ENCODE measurements around the gene FAM151A. TPM values are rescaled to one million over a fixed set of nuclear protein-coding genes. Genes with fewer than 3 reads are reported as not detected.
A peak's percentile ranks its signal among the peaks of the same experiment; 100 is the strongest.

Gene FAM151A
- total RNA-seq, 1 experiment from 2014 or later = not detected

GRCh38 chr1:54601730-54602129 is 21.6 kb downstream of the FAM151A start:
- DNase-seq = no peak
- H3K9me3 ChIP-seq (replicated peaks) = no peaks in the 10 kb centered on the region
- no peak overlapping the region for H3K4me3 ChIP-seq
- peaks cover 4% of the 10 kb centered on the region; the same call in 1 of the 2 replicates for H3K4me1 ChIP-seq
- H3K36me3 ChIP-seq = no peaks in the 10 kb centered on the region
- H3K27ac ChIP-seq = no peak overlapping the region
- H3K27me3 ChIP-seq = no peaks in the 10 kb centered on the region

GRCh38 chr1:54600947-54601721 is 22.2 kb downstream of the FAM151A start:
- no peak for DNase-seq
- no peaks in the 10 kb centered on the region for H3K36me3 ChIP-seq
- no peak overlapping the region for H3K4me3 ChIP-seq
- no peaks in the 10 kb centered on the region for H3K9me3 ChIP-seq (replicated peaks)
- peaks cover 4% of the 10 kb centered on the region; the same call in 1 of the 2 replicates for H3K4me1 ChIP-seq
- H3K27me3 ChIP-seq = no peaks in the 10 kb centered on the region
- H3K27ac ChIP-seq = no peak overlapping the region

DNA sequence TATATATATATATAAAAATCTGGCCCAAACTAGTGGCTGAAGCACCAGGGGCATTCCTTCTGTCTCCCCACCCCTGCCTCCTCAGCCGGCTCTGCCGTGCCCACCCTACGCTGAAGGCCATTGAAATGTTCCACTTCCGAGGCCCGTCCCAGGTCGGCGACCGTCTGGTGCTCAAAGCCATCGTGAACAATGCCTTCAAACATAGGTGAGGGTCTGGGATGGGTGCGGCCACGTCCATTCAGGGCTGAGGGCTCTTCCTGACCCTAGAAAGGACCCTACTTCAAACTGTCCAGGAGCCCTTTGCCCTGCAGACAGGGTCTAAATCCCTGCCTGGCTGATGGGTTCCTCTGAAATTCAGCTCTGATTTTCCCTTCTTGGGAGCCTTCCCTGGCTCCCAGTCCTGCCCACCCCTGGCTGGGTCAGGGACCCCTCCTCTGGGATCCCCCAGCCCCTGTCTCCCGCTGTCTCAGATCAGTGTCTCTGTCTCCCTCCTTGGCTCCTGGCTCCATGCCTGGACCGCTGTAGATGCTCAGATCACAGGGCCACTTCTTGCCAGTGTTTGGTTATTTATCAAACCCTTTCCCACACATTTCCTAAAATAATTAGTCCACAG is 24.0 kb downstream of the FAM151A start:
- no peaks in the 10 kb centered on the region for H3K9me3 ChIP-seq (replicated peaks)
- peaks cover 1% of the 10 kb centered on the region; the same call in 1 of the 2 replicates for H3K4me1 ChIP-seq
- no peak overlapping the region for H3K4me3 ChIP-seq
- DNase-seq = no peak
- H3K27me3 ChIP-seq = no peaks in the 10 kb centered on the region
- H3K36me3 ChIP-seq = no peaks in the 10 kb centered on the region
- H3K27ac ChIP-seq = no peak overlapping the region

DNA sequence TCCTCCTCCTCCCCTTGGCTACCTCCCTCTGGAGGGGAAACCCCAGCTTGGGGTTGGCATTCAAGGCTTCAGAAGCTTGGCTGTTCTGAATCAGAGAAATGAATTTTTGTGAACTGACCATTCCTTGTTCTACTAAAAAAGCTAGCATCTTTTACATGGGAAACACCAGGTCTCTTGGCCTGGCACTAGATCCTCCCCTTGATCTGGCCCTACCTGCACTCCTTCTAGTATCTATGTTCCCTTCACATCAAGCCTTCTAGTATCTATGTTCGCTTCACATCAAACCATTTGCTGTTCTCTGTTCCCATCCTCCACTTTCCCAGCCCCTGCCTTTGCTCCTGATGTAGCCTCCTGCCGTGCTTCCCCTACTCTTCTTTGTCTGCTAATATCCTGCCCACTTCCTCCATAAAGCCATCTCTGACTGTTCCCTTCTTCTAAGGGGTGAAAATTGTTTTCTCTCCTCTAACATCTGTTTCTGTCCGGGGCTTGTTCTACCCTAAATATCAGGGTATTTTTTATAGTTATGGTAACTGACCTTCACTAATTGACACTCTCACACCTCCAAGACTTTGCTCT is 25.8 kb downstream of the FAM151A start:
- H3K27ac ChIP-seq = no peak overlapping the region
- no peaks in the 10 kb centered on the region for H3K4me1 ChIP-seq
- H3K9me3 ChIP-seq (replicated peaks) = no peaks in the 10 kb centered on the region
- H3K36me3 ChIP-seq = no peaks in the 10 kb centered on the region
- no peak for DNase-seq
- no peak overlapping the region for H3K4me3 ChIP-seq
- H3K27me3 ChIP-seq = no peaks in the 10 kb centered on the region

DNA sequence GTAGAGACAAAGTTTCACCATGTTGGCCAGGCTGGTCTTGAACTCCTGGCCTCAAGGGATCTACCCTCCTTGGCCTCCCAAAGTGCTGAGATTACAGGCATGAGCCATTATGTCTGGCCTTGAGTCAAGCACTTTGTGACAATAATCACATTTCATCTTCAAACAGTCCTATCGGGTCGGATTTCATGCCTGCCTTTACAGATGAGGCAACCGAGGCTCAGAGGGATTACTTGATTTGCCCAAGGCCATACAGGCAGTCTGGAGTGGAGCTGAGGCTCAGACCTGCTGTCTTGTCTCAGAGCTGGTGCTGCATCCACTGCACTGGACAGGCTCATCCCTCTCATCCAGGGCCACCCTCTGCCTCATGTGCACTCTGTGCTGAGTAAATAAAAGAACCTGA is 26.6 kb downstream of the FAM151A start:
- Histone ChIP-seq H3K36me3 (no peaks in the 10 kb centered on the region), H3K4me3 (no peak overlapping the region), H3K4me1 (no peaks in the 10 kb centered on the region), H3K27ac (no peak overlapping the region), H3K27me3 (no peaks in the 10 kb centered on the region), H3K9me3 (replicated peaks) (no peaks in the 10 kb centered on the region)
- peak in 1 of 2 experiments; percentile 50 for DNase-seq

- Histone ChIP-seq H3K4me1 (no peaks in the 10 kb centered on the region), H3K36me3 (no peaks in the 10 kb centered on the region), H3K27ac (no peak overlapping the region), H3K27me3 (no peaks in the 10 kb centered on the region), H3K9me3 (replicated peaks) (no peaks in the 10 kb centered on the region), H3K4me3 (no peak overlapping the region)
- DNase-seq = no peak
These were observed 27.3 kb downstream of the FAM151A start for GRCh38 chr1:54595956-54596498.

DNA sequence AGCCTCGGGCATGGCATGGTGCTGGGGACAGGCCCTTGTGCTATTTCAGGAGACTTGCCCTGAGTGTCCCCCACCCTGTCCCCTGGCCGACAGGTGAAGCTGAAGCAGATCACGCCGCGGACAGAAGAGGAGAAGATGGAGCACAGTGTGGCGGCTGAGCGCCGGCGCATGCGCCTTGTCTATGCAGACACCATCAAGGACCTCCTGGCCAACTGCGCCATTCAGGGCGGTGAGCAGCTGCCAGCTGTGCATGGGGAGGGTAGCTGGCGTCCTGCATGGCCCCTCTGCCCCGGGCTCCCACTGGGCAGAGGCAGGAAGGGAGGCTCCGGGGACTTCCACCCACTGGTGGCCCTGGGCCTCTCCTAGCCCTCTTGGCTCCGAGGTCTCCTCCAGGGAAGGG is 28.9 kb downstream of the FAM151A start:
- Histone ChIP-seq H3K4me1 (no peaks in the 10 kb centered on the region), H3K4me3 (no peak overlapping the region), H3K9me3 (replicated peaks) (no peaks in the 10 kb centered on the region), H3K27ac (no peak overlapping the region), H3K27me3 (no peaks in the 10 kb centered on the region), H3K36me3 (no peaks in the 10 kb centered on the region)
- no peak for DNase-seq

DNA sequence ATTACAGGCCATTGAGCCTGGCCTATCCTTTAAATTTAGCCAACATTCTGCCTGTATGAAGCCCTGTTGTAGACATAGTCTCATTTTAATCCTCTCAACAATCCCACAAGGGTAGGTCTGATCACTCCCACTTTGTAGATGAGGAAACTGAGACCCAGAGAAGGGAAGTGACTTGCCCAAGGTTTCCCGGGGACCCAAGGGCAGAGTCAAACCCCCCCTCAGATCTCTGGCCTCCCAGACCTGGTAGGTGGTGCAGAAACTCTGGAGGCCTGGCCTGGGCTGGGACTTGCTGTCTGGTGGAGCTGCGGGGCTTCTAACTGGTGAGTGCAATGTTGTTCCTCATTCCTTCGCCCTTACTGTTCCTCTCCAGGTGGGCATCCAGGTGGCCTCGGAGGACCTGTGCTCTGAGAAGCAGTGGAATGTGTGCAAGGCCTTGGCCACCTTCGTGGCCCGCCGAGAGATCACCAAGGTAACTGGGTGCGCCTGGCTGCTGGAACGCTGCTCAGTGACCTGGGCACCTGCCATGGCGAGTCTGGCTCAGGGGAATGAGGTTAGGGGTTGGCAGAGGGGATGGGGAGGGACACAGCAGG is 29.7 kb downstream of the FAM151A start:
- no peak overlapping the region for H3K4me3 ChIP-seq

DNA sequence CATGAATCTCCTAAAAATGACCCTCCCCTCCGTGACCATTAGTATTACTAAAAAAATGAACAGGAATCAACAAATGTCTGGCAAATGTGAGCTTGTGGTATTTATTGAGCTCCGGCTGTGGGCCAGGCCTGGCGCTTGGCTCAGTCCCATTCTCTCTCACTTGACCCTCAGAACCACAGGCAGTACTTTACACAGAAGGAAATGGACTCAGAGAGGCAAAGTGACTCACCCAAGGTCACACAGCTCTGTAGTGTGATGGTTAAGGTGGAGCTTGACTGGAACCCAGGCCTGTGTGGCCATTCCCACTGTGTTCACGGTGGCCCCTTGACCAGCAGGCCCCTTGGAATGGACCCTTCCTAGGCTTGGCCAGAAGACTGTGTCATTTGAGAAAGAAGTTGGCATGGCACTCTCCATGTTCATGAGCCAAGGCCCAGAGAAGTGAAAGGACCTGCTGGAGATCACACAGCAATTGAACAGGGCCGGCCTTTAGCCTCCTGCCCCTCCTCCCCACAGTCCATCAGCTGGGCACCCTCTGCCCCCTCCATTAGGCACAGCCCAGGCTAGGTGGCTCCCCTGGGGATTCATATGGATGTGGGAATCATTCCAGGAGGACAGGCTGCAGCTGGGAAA is 32.1 kb downstream of the FAM151A start:
- DNase-seq = no peak
- Histone ChIP-seq H3K36me3 (no peaks in the 10 kb centered on the region), H3K27ac (no peak overlapping the region), H3K27me3 (no peaks in the 10 kb centered on the region), H3K4me1 (no peaks in the 10 kb centered on the region), H3K9me3 (replicated peaks) (no peaks in the 10 kb centered on the region), H3K4me3 (no peak overlapping the region)

More for the DNA sequence above, 29.7 kb downstream of the FAM151A start:
- H3K4me1 ChIP-seq = no peaks in the 10 kb centered on the region
- no peaks in the 10 kb centered on the region for H3K36me3 ChIP-seq
- H3K27me3 ChIP-seq = no peaks in the 10 kb centered on the region
- no peak for DNase-seq
- H3K27ac ChIP-seq = no peak overlapping the region
- H3K9me3 ChIP-seq (replicated peaks) = no peaks in the 10 kb centered on the region

DNA sequence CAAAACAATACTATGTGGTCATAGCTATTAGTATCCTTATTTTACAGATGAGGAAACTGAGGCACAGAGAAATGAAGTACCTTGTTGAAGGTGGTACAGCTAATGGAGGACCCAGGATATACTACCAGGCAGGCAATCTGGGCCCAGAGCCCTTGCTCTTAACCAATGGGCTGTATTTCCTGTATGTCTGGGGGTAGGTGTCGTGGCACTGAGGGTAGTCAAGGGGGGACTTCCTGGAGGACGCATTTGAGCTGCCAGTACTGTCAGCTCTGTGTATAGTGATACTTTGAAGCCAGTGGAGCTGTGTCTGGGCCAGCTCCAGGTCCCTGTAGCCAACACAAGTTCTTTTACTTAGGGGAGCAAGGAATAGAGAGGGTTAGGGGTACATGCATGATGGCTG is 34.9 kb downstream of the FAM151A start:
- H3K9me3 ChIP-seq (replicated peaks) = no peaks in the 10 kb centered on the region

DNA sequence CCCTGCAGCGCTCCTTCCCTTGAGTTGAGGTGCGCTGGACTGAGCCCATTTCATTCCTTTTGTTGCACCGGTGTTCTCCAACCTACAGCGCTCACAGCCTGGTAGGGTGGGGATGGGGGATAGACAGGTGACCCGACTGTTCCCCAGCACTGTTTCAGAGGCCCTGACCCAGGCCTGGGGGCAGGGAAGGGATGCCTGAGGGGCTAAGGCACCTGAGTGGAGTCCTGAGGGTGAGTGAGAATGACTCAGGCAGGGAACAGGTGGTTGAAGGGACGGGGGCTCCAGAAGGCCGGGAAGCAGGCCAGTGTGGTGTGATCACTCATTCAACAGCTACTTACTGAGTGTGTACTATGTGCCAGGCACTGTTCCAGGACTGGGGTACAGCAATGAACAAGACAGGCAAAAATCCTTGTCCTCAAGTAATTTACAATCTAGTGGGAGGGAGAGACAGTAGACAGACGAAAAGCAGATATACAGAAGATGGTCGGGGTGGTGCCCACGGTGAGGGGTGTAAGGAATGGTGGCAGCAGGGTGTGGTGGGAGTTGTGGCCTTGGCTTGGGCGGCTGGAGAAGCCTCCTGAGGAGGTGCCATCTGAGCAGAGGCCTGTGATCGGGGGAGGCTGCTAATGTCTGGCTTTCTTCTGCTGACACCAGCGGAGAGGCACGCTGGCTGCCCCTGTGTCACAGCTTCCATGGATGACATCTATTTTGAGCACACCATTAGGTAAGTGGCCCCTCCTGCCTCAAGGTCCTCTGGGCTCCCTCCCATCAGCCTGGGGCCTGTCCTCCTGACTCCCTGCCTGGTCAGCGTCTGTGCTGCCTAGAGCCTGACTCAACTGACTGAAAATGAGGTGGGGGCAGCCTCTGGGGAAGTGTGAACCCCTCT is 37.9 kb downstream of the FAM151A start:
- DNase-seq = peak in 1 of 2 experiments; percentile 35
- no peaks in the 10 kb centered on the region for H3K27me3 ChIP-seq
- H3K36me3 ChIP-seq = no peaks in the 10 kb centered on the region
- no peaks in the 10 kb centered on the region for H3K9me3 ChIP-seq (replicated peaks)
- H3K4me1 ChIP-seq = peaks cover 24% of the 10 kb centered on the region
- no peak overlapping the region for H3K4me3 ChIP-seq
- H3K27ac ChIP-seq = no peak overlapping the region

More for the DNA sequence above, 34.9 kb downstream of the FAM151A start:
- Histone ChIP-seq H3K36me3 (no peaks in the 10 kb centered on the region), H3K4me3 (no peak overlapping the region), H3K27ac (no peak overlapping the region), H3K4me1 (peaks cover 13% of the 10 kb centered on the region), H3K27me3 (no peaks in the 10 kb centered on the region)
- DNase-seq = no peak

DNA sequence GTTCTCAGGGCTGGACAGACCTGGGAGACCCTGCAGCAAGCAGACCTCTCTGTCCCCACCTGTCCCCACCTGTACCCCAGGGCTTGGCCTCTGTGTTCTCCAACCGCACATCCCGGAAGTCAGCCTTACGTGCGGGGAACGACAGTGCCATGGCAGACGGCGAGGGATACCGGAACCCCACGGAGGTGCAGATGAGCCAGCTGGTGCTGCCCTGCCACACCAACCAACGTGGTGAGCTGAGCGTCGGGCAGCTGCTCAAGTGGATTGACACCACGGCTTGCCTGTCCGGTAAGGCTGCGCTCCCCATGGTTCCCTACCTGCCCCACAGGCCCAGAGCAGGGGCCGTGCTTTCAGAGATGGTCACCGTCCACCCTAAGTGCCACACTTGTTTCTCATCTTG is 38.8 kb downstream of the FAM151A start:
- H3K27ac ChIP-seq = peak overlapping the region; percentile 70
- DNase-seq = no peak
- H3K36me3 ChIP-seq = no peaks in the 10 kb centered on the region
- H3K4me3 ChIP-seq = no peak overlapping the region
- H3K27me3 ChIP-seq = no peaks in the 10 kb centered on the region
- H3K9me3 ChIP-seq (replicated peaks) = no peaks in the 10 kb centered on the region
- H3K4me1 ChIP-seq = peaks cover 25% of the 10 kb centered on the region

- no peak overlapping the region for H3K4me3 ChIP-seq
- H3K36me3 ChIP-seq = no peaks in the 10 kb centered on the region
- H3K27ac ChIP-seq = peak overlapping the region; percentile 70
- peak; percentile 79 to 88 for DNase-seq
- no peaks in the 10 kb centered on the region for H3K9me3 ChIP-seq (replicated peaks)
- H3K27me3 ChIP-seq = no peaks in the 10 kb centered on the region
- peaks cover 31% of the 10 kb centered on the region for H3K4me1 ChIP-seq
These were observed 39.5 kb downstream of the FAM151A start for GRCh38 chr1:54583871-54584270.

DNA sequence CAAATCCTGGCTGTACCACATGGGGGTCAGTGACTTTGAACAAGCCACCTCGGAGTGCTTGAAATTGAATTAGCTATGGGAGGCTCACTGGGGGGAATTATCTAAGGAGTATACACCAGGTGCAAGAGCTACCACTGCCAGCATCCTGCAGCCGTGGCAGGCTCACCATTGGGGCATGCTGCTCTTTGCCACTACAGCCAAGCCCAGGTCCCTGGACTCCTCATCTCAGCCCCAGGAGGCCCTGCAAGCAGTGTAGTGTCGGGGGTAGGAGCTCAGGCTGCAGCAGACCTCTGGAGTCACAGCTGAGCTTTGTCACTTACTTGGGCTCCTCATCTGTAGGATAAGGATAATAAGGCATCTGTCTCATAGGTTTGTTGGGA is 40.0 kb downstream of the FAM151A start:
- H3K9me3 ChIP-seq (replicated peaks) = no peaks in the 10 kb centered on the region
- peaks cover 32% of the 10 kb centered on the region for H3K4me1 ChIP-seq
- no peaks in the 10 kb centered on the region for H3K27me3 ChIP-seq
- no peaks in the 10 kb centered on the region for H3K36me3 ChIP-seq
- peak overlapping the region; percentile 70 for H3K27ac ChIP-seq
- DNase-seq = peak; percentile 39 to 51
- no peak overlapping the region for H3K4me3 ChIP-seq
